ENCODE data around the gene IPCEF1. TPM values are rescaled to one million over a fixed set of nuclear protein-coding genes. Genes with fewer than 3 reads are reported as not detected.

Gene IPCEF1
- total and polyA plus RNA-seq, 2 experiments from 2014 or later, result not detected

DNA sequence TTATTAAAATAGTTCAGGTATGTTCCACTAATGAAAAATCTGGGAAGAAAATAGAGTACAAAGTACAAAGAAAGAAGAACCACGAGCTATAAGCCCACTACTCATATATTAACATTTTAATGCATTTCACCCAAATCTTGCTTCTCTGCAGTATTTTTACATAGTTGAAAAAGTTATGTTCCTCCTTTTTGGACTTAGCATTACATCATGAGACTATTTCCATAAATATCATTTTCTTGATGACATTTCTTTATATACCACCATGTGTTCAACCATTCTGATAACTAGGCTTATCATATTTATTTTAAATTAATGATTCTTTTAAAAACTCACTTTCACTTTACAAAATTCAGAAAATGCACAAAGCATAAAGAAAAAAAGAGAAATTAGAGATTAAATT is 3.0 kb downstream of the IPCEF1 start:
- no peaks in the 10 kb centered on the region for H3K36me3 ChIP-seq (ENCODE audit: low read depth)
- H3K9me3 ChIP-seq (ENCODE audit: low read depth), result no peaks in the 10 kb centered on the region
- H3K9me2 ChIP-seq (ENCODE audit: insufficient read depth), result no peaks in the 10 kb centered on the region
- no peak overlapping the region for H2AFZ ChIP-seq
- DNase-seq, result no peak
- H3K27ac ChIP-seq, result no peak overlapping the region
- WGBS, 2 experiments (ENCODE audit: low coverage in 1 of 2, low lambda C conversion rate in 2 of 2, missing lambda C conversion rate in 2 of 2), result 29 to 57% methylated on average over 1 of the region's 1 CpG
- in situ Hi-C loops (cut with MboI), result no loop called here
- H3K79me2 ChIP-seq (ENCODE audit: insufficient read depth), result no peaks in the 10 kb centered on the region
- no peaks in the 10 kb centered on the region for H3F3A ChIP-seq (ENCODE audit: insufficient read depth)
- no peaks in the 10 kb centered on the region for H3K4me1 ChIP-seq (ENCODE audit: insufficient read depth)
- no peak overlapping the region for H3K9ac ChIP-seq
- H4K20me1 ChIP-seq (ENCODE audit: insufficient read depth), result no peaks in the 10 kb centered on the region
- H3K4me2 ChIP-seq (ENCODE audit: unreplicated experiment), result no peak overlapping the region
- peaks cover 2% of the 10 kb centered on the region; the same call in 1 of the 2 replicates for H3K27me3 ChIP-seq (replicated peaks; ENCODE audit: insufficient read depth)
- no peak overlapping the region for H3K4me3 ChIP-seq
- TF ChIP-seq EZH2 (IDR thresholded peaks at IDR 0.05; ENCODE audit: insufficient read depth, poor library complexity, severe bottlenecking) (no peak), EZH2phosphoT487 (IDR thresholded peaks at IDR 0.05; ENCODE audit: insufficient read depth, low read depth) (no peak)

DNA sequence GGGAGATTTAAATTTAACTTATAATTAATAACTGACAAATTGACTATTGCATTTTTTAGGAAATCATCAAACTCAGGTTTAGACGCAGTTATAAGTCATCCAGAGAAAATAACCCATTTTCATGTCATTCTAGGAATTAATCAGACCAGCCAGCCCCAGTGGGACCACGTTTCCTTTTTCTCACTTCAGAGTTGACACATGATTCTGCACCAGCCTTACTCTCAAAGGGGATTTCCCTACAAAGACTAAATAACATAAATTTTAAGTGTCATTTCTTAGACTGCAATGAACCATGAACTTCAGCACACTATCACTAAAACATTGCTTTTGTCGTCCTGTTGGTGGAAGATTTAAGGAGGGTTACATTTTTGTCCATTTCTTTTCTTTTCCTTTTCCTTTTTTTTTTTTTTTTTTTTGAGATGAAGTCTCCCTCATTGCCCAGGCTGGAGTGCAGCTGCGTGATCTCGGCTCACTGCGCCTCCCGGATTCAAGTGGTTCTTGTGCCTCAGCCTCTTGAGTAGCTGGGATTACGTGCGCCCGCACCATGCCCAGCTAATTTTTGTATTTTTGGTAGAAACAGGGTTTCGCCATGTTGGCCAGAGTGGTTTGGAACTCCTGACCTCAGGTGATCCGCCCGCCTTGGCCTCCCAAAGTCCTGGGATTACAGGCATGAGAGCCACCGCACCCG is 3.6 kb downstream of the IPCEF1 start:
- in situ Hi-C loops (cut with MboI), result no loop called here
- no peak overlapping the region for H3K27ac ChIP-seq
- H3K9me3 ChIP-seq (ENCODE audit: low read depth), result no peaks in the 10 kb centered on the region
- H3K36me3 ChIP-seq (ENCODE audit: low read depth), result no peaks in the 10 kb centered on the region
- no peaks in the 10 kb centered on the region for H3F3A ChIP-seq (ENCODE audit: insufficient read depth)
- H3K79me2 ChIP-seq (ENCODE audit: insufficient read depth), result no peaks in the 10 kb centered on the region
- no peak for DNase-seq
- peaks cover 3% of the 10 kb centered on the region; the same call in 1 of the 2 replicates for H3K27me3 ChIP-seq (replicated peaks; ENCODE audit: insufficient read depth)
- no peaks in the 10 kb centered on the region for H3K9me2 ChIP-seq (ENCODE audit: insufficient read depth)
- H3K4me2 ChIP-seq (ENCODE audit: unreplicated experiment), result no peak overlapping the region
- no peaks in the 10 kb centered on the region for H3K4me1 ChIP-seq (ENCODE audit: insufficient read depth)
- no peak overlapping the region for H3K9ac ChIP-seq
- WGBS, 2 experiments (ENCODE audit: low coverage in 1 of 2, low lambda C conversion rate in 2 of 2, missing lambda C conversion rate in 2 of 2), result 87 to 90% methylated on average over 15 of the region's 15 CpGs
- no peaks in the 10 kb centered on the region for H4K20me1 ChIP-seq (ENCODE audit: insufficient read depth)
- H2AFZ ChIP-seq, result no peak overlapping the region
- TF ChIP-seq EZH2phosphoT487 (IDR thresholded peaks at IDR 0.05; ENCODE audit: insufficient read depth, low read depth), result no peak
- no peak for TF ChIP-seq EZH2 (IDR thresholded peaks at IDR 0.05; ENCODE audit: insufficient read depth, poor library complexity, severe bottlenecking)
- H3K4me3 ChIP-seq, result no peak overlapping the region

DNA sequence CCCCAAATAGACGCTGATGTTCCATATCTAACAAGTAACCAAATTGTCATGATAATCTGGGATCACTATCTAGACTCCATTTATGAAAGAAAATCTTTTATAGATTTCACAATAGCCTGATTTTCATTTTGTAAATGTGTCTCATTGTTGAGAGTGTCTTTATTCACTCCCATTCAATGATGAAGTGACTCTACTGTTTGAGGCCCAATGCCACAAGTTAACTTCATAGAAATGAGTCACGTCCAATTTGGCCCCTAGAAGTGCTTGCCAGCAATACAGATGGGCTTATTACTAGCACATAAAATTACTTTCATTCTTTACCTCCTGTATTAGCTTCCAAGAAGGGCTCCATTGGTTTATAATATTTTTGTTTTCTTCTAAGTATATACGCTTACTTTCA is 6.3 kb downstream of the IPCEF1 start:
- Histone ChIP-seq H3K4me1 (ENCODE audit: insufficient read depth) (no peaks in the 10 kb centered on the region), H3K79me2 (ENCODE audit: insufficient read depth) (no peaks in the 10 kb centered on the region), H3K9ac (no peak overlapping the region), H3K9me2 (ENCODE audit: insufficient read depth) (no peaks in the 10 kb centered on the region), H3F3A (ENCODE audit: insufficient read depth) (no peaks in the 10 kb centered on the region), H4K20me1 (ENCODE audit: insufficient read depth) (no peaks in the 10 kb centered on the region), H3K4me3 (no peak overlapping the region), H3K4me2 (ENCODE audit: unreplicated experiment) (no peak overlapping the region), H3K9me3 (ENCODE audit: low read depth) (no peaks in the 10 kb centered on the region), H3K36me3 (ENCODE audit: low read depth) (no peaks in the 10 kb centered on the region), H2AFZ (no peak overlapping the region), H3K27ac (no peak overlapping the region), H3K27me3 (replicated peaks; ENCODE audit: insufficient read depth) (peaks cover 9% of the 10 kb centered on the region; the same call in 1 of the 2 replicates)
- 69 to 76% methylated on average over 3 of the region's 3 CpGs for WGBS, 2 experiments (ENCODE audit: low coverage in 1 of 2, low lambda C conversion rate in 2 of 2, missing lambda C conversion rate in 2 of 2)
- in situ Hi-C loops (cut with MboI), result no loop called here
- DNase-seq, result peak; percentile 44
- TF ChIP-seq EZH2phosphoT487 (IDR thresholded peaks at IDR 0.05; ENCODE audit: insufficient read depth, low read depth) (no peak), EZH2 (IDR thresholded peaks at IDR 0.05; ENCODE audit: insufficient read depth, poor library complexity, severe bottlenecking) (no peak)

DNA sequence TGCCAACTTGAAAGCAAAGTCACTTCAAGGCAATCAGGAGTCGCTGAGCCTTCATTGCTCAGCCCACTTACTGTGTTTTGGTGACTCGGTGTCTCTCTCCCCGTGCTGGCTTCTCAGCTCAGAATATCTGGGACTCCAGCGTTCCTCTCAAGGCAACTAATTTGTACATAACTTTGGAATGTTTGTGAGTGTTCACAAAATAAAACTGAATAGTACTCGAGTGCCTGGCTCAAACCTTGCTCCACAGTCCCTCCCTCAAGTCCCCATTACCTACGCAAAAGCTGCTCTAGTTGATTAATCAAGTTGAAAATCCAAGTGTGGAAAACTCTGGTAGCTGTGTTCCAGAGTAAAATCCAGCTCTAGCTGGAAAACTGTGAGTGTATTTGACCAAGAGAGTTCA is 8.6 kb downstream of the IPCEF1 start:
- 61 to 62% methylated on average over 6 of the region's 6 CpGs for WGBS, 2 experiments (ENCODE audit: low coverage in 1 of 2, low lambda C conversion rate in 2 of 2, missing lambda C conversion rate in 2 of 2)
- in situ Hi-C loops (cut with MboI), result loop anchor here (10.0 kb wide), 1 partner anchor 193 kb away; no protein-coding TSS in a partner anchor
- peak; percentile 21 for DNase-seq
- Histone ChIP-seq H3K9me3 (ENCODE audit: low read depth) (no peaks in the 10 kb centered on the region), H3K9ac (no peak overlapping the region), H3K36me3 (ENCODE audit: low read depth) (no peaks in the 10 kb centered on the region), H3K79me2 (ENCODE audit: insufficient read depth) (no peaks in the 10 kb centered on the region), H3K27ac (no peak overlapping the region), H3K27me3 (replicated peaks; ENCODE audit: insufficient read depth) (peaks cover 9% of the 10 kb centered on the region; the same call in 1 of the 2 replicates), H3K9me2 (ENCODE audit: insufficient read depth) (no peaks in the 10 kb centered on the region), H3K4me2 (ENCODE audit: unreplicated experiment) (no peak overlapping the region), H3K4me3 (no peak overlapping the region), H4K20me1 (ENCODE audit: insufficient read depth) (no peaks in the 10 kb centered on the region), H3F3A (ENCODE audit: insufficient read depth) (no peaks in the 10 kb centered on the region), H3K4me1 (ENCODE audit: insufficient read depth) (no peaks in the 10 kb centered on the region), H2AFZ (no peak overlapping the region)
- TF ChIP-seq EZH2 (IDR thresholded peaks at IDR 0.05; ENCODE audit: insufficient read depth, poor library complexity, severe bottlenecking), result no peak
- TF ChIP-seq EZH2phosphoT487 (IDR thresholded peaks at IDR 0.05; ENCODE audit: insufficient read depth, low read depth), result no peak

Measured in GM23248 (cell line).